Measurements from ENCODE around the gene COG5. TPM values are rescaled to one million over a fixed set of nuclear protein-coding genes. Genes with fewer than 3 reads are reported as not detected.

The COG5 gene
- total RNA-seq, 1 donor from 2014 or later, result 44.7 TPM

- H3K9me3 Mint-ChIP-seq (ENCODE audit: unreplicated experiment), result no peaks in the 10 kb centered on the region
- H3K4me1 Mint-ChIP-seq (ENCODE audit: unreplicated experiment), result no peaks in the 10 kb centered on the region
- no peak for TF ChIP-seq CTCF (IDR thresholded peaks at IDR 0.05)
- no peak overlapping the region for H3K27ac Mint-ChIP-seq (ENCODE audit: unreplicated experiment)
- DNase-seq (ENCODE audit: extremely low spot score, unreplicated experiment), result no peak
- H3K27me3 Mint-ChIP-seq (ENCODE audit: unreplicated experiment), result no peaks in the 10 kb centered on the region
- H3K36me3 Mint-ChIP-seq (ENCODE audit: unreplicated experiment), result peaks cover 26% of the 10 kb centered on the region
- H3K4me3 Mint-ChIP-seq (ENCODE audit: unreplicated experiment), result no peak overlapping the region
These were observed 41.6 kb upstream of the COG5 start for GRCh38 chr7:107605218-107605815.

DNA sequence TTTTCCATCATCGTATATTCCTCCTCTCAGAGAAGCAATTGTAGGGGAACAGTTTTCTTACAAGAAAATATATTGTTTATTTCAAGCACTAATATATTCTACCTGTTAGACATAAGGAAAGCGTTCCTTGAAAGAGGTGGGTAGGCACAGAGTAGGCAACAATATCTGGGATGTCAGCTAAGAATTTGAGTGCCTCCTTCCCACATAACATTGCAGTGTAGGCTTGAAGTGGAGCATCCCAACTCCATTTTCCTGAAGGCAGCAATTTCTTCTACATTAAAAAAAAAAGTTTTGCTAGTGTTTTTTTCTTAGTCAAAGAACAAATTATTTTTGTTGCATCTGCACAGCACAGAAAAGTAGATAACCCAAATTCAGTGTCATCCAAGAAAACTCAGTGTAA is 37.1 kb upstream of the COG5 start:
- Mint-ChIP-seq H3K9me3 (ENCODE audit: unreplicated experiment) (no peaks in the 10 kb centered on the region), H3K36me3 (ENCODE audit: unreplicated experiment) (peaks cover 30% of the 10 kb centered on the region), H3K4me3 (ENCODE audit: unreplicated experiment) (no peak overlapping the region), H3K27ac (ENCODE audit: unreplicated experiment) (no peak overlapping the region), H3K27me3 (ENCODE audit: unreplicated experiment) (no peaks in the 10 kb centered on the region), H3K4me1 (ENCODE audit: unreplicated experiment) (peaks cover under 1% of the 10 kb centered on the region)
- DNase-seq (ENCODE audit: extremely low spot score, unreplicated experiment), result no peak
- no peak for TF ChIP-seq CTCF (IDR thresholded peaks at IDR 0.05)

- no peak for DNase-seq (ENCODE audit: extremely low spot score, unreplicated experiment)
- H3K4me1 Mint-ChIP-seq (ENCODE audit: unreplicated experiment), result peaks cover 14% of the 10 kb centered on the region
- no peak for TF ChIP-seq CTCF (IDR thresholded peaks at IDR 0.05)
- no peak overlapping the region for H3K27ac Mint-ChIP-seq (ENCODE audit: unreplicated experiment)
- no peaks in the 10 kb centered on the region for H3K27me3 Mint-ChIP-seq (ENCODE audit: unreplicated experiment)
- H3K4me3 Mint-ChIP-seq (ENCODE audit: unreplicated experiment), result no peak overlapping the region
- peaks cover 34% of the 10 kb centered on the region for H3K36me3 Mint-ChIP-seq (ENCODE audit: unreplicated experiment)
- no peaks in the 10 kb centered on the region for H3K9me3 Mint-ChIP-seq (ENCODE audit: unreplicated experiment)
These were observed 35.5 kb upstream of the COG5 start for GRCh38 chr7:107599262-107599661.

DNA sequence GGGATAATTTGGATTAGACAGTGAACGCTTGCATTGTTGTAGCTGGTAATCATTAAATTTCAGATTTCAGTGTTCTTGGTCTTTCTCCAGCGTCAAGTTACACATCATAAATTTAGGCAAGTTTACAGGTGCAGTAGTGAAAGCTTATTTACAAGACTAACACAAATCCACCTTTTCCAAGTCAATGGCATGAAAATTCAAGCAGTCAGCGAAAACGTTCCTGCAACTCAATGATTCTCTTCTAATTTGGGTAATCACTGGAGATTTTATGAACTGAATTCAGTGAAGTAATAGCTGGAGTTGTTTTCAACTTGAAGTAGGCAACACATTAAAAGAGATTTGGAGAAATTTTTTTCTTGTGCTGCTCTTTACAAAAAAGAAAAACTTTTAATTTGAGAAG is 34.2 kb upstream of the COG5 start:
- Mint-ChIP-seq H3K27me3 (ENCODE audit: unreplicated experiment) (no peaks in the 10 kb centered on the region), H3K27ac (ENCODE audit: unreplicated experiment) (no peak overlapping the region), H3K36me3 (ENCODE audit: unreplicated experiment) (peaks cover 31% of the 10 kb centered on the region), H3K4me1 (ENCODE audit: unreplicated experiment) (peaks cover 14% of the 10 kb centered on the region), H3K4me3 (ENCODE audit: unreplicated experiment) (no peak overlapping the region), H3K9me3 (ENCODE audit: unreplicated experiment) (no peaks in the 10 kb centered on the region)
- TF ChIP-seq CTCF (IDR thresholded peaks at IDR 0.05), result no peak
- no peak for DNase-seq (ENCODE audit: extremely low spot score, unreplicated experiment)

DNA sequence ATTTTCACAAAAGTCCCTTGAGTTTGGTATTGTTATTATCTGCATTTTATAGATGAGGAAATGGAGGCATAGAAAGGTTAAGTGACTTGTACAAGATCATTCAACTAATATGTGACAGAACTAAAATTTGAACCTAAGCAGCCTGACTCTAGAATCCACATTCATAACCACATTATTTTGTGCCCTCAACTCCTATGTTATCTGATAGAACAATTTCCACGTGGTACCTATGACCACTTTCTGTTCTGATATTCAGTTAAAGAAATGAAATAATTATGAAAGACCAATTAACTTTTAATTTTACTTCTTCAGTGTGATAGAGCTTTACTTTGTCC is 33.8 kb upstream of the COG5 start:
- H3K9me3 Mint-ChIP-seq (ENCODE audit: unreplicated experiment), result no peaks in the 10 kb centered on the region
- peaks cover 14% of the 10 kb centered on the region for H3K4me1 Mint-ChIP-seq (ENCODE audit: unreplicated experiment)
- peaks cover 30% of the 10 kb centered on the region for H3K36me3 Mint-ChIP-seq (ENCODE audit: unreplicated experiment)
- no peak overlapping the region for H3K27ac Mint-ChIP-seq (ENCODE audit: unreplicated experiment)
- DNase-seq (ENCODE audit: extremely low spot score, unreplicated experiment), result no peak
- H3K27me3 Mint-ChIP-seq (ENCODE audit: unreplicated experiment), result no peaks in the 10 kb centered on the region
- no peak for TF ChIP-seq CTCF (IDR thresholded peaks at IDR 0.05)
- no peak overlapping the region for H3K4me3 Mint-ChIP-seq (ENCODE audit: unreplicated experiment)
